Stimulated activated CD8-positive, alpha-beta memory T cell treated with anti-CD3 and anti-CD28 coated beads, Interleukin-7, amount 100 ng/mL, for 4 hours (primary cell): ENCODE data around the gene DCTN1.

Experiments
- DNase-seq, 2 donors: peaks; one replicate each; pipeline ENCODE4 v3.0.0-alpha.2; 2020; ENCODE audit warnings: low read depth in 2 of 2

DCTN1 gene

GRCh38 chr2:74325815-74326214 lies 54.3 kb downstream of the DCTN1 start:
- no peak for DNase-seq

- no peak for DNase-seq
These were observed 58.4 kb downstream of the DCTN1 start for GRCh38 chr2:74321737-74322136.

DNA sequence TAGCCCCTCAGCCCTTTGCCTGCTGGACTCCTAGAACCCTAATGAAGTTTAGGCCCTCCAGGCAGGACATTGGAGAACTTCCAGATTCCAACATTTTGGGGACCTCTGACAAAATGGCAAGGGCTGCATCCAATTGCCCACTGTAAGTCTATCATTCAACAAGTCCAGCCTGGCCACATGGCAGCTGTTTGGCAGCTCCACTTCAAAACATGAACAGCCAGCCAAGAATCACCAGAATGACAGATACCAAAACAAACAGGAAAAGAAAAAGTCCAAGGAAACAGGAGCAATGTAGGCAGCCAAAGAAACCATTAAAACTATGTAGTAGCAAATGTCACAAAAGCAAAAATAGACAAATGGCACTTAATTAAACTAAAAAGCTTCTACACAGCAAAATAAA lies 62.4 kb downstream of the DCTN1 start:
- DNase-seq, result no peak

GRCh38 chr2:74316627-74317295 lies 63.4 kb downstream of the DCTN1 start:
- DNase-seq, result no peak

GRCh38 chr2:74314107-74314506 lies 66.0 kb downstream of the DCTN1 start:
- DNase-seq, result no peak

DNA sequence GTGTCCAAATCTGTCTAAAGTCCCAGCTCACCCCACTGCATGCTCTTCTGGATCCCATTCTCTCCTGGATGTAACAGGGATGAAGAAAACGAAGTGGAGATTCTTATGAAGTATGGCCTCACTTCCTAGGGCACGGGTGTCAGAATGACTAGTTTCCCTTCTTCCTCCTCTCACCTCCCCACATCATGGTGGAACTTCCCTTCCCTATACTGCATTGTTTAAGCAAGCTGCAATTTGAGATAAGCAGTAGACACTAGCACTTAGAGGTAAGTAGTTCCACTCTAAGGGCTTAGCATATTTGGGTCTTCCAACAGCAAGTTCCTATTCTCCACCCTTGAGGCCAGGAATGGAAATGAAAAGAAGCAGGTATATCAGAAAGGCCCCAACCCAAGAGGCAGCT lies 66.6 kb downstream of the DCTN1 start:
- no peak for DNase-seq

- no peak for DNase-seq
These were observed 67.2 kb downstream of the DCTN1 start for GRCh38 chr2:74312913-74313312.
